AG10803 (cell line): Measurements from ENCODE around the gene MOGAT3.

ENCODE experiments used
- DNase-seq: peaks from one replicate; pipeline ENCODE4 v3.0.0; 2010; ENCODE audit warnings: low read depth
- H3K4me3 ChIP-seq: 2 replicates; pipeline ENCODE4 v1.5.1; 2011; ENCODE audit warnings: mild to moderate bottlenecking, low read length, control low read depth
- TF ChIP-seq, protein P1 (sequence below): conservative IDR thresholded peaks from 2 replicates; pipeline ENCODE4 v1.5.1; 2011; ENCODE audit warnings: mild to moderate bottlenecking, low read length, control low read depth, inconsistent platforms

MOGAT3 gene

DNA sequence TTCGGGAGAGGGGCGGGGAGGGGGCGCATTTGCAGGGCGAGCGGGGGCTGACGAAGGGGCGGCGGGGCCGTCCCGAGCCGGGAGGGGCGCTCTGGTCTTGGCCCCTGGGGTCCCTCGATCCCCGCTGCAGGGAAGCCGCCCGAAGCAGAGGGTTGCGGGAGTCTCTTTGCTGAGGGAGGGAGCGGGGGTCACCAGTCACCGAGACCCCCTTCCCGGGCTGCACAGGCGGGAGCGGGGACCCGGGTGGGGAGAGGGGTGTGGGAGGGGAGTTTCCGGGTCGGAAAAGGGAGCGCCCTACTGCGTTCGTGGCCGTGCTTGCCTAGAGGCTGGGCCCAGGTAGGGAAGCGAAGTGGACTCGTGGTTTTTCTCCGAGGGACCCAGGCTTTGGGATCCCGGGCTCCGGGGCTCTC is 46.1 kb downstream of the MOGAT3 start:
- TF ChIP-seq, protein P1, sequence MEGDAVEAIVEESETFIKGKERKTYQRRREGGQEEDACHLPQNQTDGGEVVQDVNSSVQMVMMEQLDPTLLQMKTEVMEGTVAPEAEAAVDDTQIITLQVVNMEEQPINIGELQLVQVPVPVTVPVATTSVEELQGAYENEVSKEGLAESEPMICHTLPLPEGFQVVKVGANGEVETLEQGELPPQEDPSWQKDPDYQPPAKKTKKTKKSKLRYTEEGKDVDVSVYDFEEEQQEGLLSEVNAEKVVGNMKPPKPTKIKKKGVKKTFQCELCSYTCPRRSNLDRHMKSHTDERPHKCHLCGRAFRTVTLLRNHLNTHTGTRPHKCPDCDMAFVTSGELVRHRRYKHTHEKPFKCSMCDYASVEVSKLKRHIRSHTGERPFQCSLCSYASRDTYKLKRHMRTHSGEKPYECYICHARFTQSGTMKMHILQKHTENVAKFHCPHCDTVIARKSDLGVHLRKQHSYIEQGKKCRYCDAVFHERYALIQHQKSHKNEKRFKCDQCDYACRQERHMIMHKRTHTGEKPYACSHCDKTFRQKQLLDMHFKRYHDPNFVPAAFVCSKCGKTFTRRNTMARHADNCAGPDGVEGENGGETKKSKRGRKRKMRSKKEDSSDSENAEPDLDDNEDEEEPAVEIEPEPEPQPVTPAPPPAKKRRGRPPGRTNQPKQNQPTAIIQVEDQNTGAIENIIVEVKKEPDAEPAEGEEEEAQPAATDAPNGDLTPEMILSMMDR, result no peak
- DNase-seq, result no peak
- peak overlapping the region; percentile 84 for H3K4me3 ChIP-seq

DNA sequence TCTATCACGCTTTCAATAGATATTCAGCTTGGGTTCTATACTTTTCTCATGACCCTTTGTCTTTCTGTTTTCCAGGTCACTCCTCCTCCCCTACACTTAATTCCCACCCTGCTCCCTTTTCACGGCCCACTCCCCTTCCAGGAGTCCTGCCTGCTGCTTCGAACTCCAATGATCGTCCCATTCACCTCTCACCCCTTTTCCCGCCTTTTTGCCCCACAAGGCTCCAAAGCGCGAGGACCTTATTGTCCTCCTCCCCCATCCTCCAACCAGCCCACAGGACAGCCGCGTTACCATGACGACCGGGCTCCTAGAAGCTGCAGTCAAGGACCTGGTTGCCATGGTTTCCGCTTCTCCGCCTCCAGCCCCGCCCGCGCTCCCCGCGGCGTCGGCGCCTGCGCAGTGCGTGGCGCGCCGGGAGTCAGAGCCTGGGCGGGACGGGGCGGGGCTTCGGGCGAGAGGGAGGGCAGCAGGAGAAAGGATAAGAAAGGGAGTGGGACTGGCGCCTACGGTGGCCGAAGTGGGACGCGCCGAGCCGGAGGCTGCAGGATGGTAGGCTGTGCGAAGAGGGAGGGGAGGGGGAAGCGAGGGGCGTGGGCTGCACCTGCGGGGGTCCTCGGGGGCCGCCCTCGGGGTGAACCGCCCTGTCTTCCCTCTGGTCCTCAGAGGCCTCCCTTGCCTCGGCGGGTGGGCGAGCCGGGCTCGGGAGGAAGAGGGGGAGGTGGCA is 46.7 kb downstream of the MOGAT3 start, which contains the start of gene AP1S1:
Gene AP1S1, plus strand, starts transcription at position 508 of the 724 bp plus-strand sequence. Its CDS starts 39 bp downstream, at position 547.
- TF ChIP-seq, protein P1, result no peak
- H3K4me3 ChIP-seq, result peak within 1 kb of the TSS; percentile 84
- DNase-seq, result peak; percentile 94

DNA sequence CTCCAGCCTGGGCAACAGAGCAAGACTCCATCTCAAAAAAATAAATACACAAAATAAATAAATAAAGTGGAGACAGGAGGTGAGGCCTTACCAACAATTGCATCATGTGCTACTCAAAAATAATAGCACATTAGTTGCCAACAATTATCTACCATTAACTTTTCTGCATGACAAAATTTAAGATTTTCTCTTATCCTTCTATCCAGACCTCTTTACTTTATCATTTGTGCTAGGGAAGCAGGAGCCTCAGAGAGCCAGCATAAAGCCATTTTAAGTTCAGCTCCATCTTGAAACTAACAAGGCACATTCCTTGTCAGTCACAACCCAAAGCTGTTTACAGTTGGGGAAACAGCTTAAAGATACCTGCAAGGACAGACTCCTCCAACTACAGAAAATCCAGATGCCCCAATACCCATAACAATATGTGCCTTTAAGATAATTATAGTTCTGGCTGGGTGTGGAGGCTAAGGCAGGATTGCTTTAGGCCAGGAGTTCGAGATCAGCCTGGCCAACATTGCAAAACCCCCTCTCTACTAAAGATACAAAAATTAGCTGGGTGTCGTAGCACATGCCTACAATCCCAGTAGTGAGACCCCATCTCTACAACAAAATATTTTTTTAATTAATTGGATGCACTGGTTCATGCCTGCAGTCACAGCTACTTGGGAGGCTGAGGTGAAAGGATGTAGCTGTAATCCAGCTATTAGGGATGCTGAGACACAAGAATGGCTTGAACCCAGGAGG is 48.8 kb downstream of the MOGAT3 start:
- H3K4me3 ChIP-seq, result no peak overlapping the region
- DNase-seq, result no peak
- TF ChIP-seq, protein P1, result no peak
